ENCODE results near the gene POLR2I. TPM values are rescaled to one million over a fixed set of nuclear protein-coding genes. Genes with fewer than 3 reads are reported as not detected.

POLR2I gene
- total RNA-seq, 5 donors from 2014 or later (not counting 1 experiment from before 2014, with no cell fraction given): 27.4 to 54.8 (median 50.7) TPM

DNA sequence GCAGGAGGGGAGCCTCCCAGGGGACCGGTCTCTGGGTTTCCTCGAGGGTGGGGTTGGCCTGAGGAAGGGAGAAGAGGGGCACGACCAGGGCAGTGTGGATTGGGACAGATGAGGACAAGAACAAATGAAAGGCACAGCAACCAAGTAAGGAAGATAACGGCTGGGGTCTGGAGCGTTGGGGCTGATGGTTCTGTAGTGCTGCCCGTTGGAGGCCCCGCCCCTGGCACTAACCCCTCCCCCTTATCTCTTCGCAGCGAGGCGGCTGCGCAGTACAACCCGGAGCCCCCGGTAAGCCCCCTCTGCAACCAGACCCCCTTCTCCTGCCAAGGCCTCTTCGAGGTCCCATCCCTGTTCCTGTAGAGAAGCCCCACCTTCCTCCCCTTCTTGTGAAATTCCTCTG lies 27.4 kb upstream of the POLR2I start:
- ATAC-seq (replicated peaks in 1 of 4) (no peak), DNase-seq (no peak)
- Histone ChIP-seq H3K27ac (ENCODE audit: low read length) (peak overlapping the region; percentile 49), H3K27me3 (replicated peaks in 1 of 2; ENCODE audit: control insufficient read depth in 2 of 2, extremely low read depth in 1 of 2, insufficient read depth in 2 of 2, low read length in 1 of 2) (no peaks in the 10 kb centered on the region), H3K4me3 (ENCODE audit: control insufficient read depth in 1 of 2, extremely low read depth in 1 of 2, low read length in 1 of 2) (no peak overlapping the region), H3K9me3 (no peaks in the 10 kb centered on the region), H3K4me1 (ENCODE audit: control insufficient read depth in 1 of 2, extremely low read depth in 1 of 2, insufficient read depth in 2 of 2, low read length in 2 of 2) (peaks cover 0 to 22% of the 10 kb centered on the region in 2 experiments), H3K36me3 (ENCODE audit: control insufficient read depth in 2 of 2, extremely low read depth in 1 of 2, insufficient read depth in 1 of 2, low read length in 1 of 2) (peaks cover 10 to 44% of the 10 kb centered on the region in 2 donors)
- Mint-ChIP-seq H3K27ac (peak overlapping the region in 1 of 2 donors; percentile 87), H3K36me3 (peaks cover 34% of the 10 kb centered on the region), H3K4me1 (peaks cover 13 to 19% (median 17%) of the 10 kb centered on the region in 3 donors), H3K27me3 (no peaks in the 10 kb centered on the region), H3K4me3 (peak overlapping the region in 2 of 3 donors; percentile 95 to 96), H3K9me3 (no peaks in the 10 kb centered on the region)
- POLR2A ChIA-PET: no interaction called here
- WGBS (ENCODE audit: insufficient coverage): 98% methylated on average over 8 of the region's 14 CpGs
- CTCF ChIA-PET: no interaction called here

DNA sequence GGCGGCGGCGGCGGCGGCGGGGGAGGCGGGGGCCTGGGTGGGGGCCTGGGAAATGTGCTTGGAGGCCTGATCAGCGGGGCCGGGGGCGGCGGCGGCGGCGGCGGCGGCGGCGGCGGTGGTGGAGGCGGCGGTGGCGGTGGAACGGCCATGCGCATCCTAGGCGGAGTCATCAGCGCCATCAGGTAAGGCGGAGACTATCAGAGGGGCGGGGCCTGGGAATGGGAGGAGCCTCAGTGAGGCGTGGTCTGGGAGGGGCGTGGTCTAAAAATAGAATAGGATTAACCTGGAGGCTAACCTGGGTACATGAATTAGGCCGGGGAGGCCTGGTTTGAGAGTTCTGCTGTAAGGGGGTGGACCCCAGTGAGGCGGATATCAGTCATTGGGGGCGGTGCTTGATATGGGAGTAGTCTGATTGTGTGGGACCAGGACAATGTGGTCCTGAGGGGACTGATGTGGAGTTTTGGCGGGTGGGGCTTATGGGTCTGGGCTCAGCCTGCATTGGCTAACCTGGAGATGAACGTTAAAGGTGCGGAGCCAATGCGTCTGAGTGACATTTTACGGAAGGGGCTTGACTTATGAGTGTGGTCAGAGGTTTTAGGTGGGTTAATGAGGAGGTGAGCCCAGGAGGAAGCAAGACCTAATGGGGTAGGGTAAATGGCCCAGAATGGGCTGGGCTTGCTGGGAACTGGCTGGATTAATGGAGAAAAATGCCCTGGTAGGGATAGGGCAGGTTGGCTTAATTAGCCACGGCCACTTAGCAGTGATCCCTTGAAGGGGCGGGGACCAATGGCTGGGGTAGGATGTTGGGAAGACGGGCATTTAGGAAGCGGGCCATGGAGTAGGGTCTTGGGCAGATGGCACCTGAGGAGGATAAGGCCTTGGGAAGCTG lies 26.6 kb upstream of the POLR2I start:
- CTCF ChIA-PET: interaction anchor here in 1 of 2 donors (0.6 kb wide), 1 partner anchor 238 kb away, joined by 3 read pairs; no protein-coding TSS in a partner anchor
- Histone ChIP-seq H3K36me3 (ENCODE audit: control insufficient read depth in 2 of 2, extremely low read depth in 1 of 2, insufficient read depth in 1 of 2, low read length in 1 of 2) (peaks cover 3 to 37% of the 10 kb centered on the region in 2 donors), H3K4me1 (ENCODE audit: control insufficient read depth in 1 of 2, extremely low read depth in 1 of 2, insufficient read depth in 2 of 2, low read length in 2 of 2) (peaks cover 0 to 22% of the 10 kb centered on the region in 2 experiments), H3K4me3 (ENCODE audit: control insufficient read depth in 1 of 2, extremely low read depth in 1 of 2, low read length in 1 of 2) (peak overlapping the region; percentile 55 to 68), H3K27me3 (replicated peaks in 1 of 2; ENCODE audit: control insufficient read depth in 2 of 2, extremely low read depth in 1 of 2, insufficient read depth in 2 of 2, low read length in 1 of 2) (no peaks in the 10 kb centered on the region), H3K9me3 (no peaks in the 10 kb centered on the region), H3K27ac (ENCODE audit: low read length) (peak overlapping the region; percentile 49)
- Mint-ChIP-seq H3K27me3 (no peaks in the 10 kb centered on the region), H3K9me3 (no peaks in the 10 kb centered on the region), H3K36me3 (peaks cover 28% of the 10 kb centered on the region), H3K27ac (peak overlapping the region; percentile 87 to 93), H3K4me3 (peak overlapping the region; percentile 94 to 96 (median 95)), H3K4me1 (peaks cover 13 to 24% (median 19%) of the 10 kb centered on the region in 3 donors)
- ATAC-seq (replicated peaks in 1 of 4) (peak; percentile 78 to 84 (median 79)), DNase-seq (peak; percentile 71 to 95 (median 85))
- 25% methylated on average over 31 of the region's 42 CpGs for WGBS (ENCODE audit: insufficient coverage)
- POLR2A ChIA-PET: no interaction called here

DNA sequence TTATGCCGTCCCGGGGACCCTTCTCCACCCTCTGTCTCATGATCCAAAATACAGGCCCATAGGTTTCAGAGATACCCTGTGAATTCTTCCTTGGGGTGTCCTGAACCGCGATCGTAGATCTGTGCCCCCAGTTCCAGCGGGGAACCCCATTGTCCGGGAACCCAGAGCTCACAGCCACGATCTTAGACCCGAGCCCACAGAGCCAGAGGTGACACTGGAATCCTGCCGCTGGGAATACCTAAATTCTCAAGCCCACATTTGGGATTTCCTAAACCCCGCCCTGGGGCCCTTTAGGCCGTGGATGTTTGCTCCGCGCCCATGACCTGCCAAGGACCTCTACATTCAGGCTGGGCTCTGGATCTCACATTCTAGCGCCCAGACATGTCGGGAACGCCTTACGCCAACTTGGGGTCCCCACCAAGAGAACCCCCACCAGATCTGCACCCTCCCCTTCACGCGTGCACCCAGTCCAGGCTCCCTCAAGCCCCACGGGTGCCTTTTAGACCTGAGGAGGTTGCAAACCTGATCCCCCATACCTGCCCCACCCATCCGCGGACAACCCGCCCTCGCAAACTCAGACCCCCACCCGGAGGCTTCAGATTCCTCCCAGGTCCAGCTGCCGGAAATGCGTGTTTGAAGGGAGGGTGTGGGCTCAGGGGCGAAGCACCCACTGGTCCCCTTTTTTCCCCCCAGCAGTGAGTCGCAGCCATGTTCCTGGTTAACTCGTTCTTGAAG lies 25.8 kb upstream of the POLR2I start:
- POLR2A ChIA-PET: no interaction called here
- Mint-ChIP-seq H3K4me1 (peaks cover 13 to 24% (median 19%) of the 10 kb centered on the region in 3 donors), H3K4me3 (peak overlapping the region; percentile 94 to 96 (median 95)), H3K36me3 (peaks cover 21% of the 10 kb centered on the region), H3K27me3 (no peaks in the 10 kb centered on the region), H3K9me3 (no peaks in the 10 kb centered on the region), H3K27ac (peak overlapping the region; percentile 93 to 96)
- H3K27ac ChIP-seq (ENCODE audit: low read length): peak overlapping the region; percentile 57
- H3K27me3 ChIP-seq (replicated peaks in 1 of 2; ENCODE audit: control insufficient read depth in 2 of 2, extremely low read depth in 1 of 2, insufficient read depth in 2 of 2, low read length in 1 of 2): no peaks in the 10 kb centered on the region
- 0% methylated on average over 18 of the region's 31 CpGs for WGBS (ENCODE audit: insufficient coverage)
- H3K36me3 ChIP-seq (ENCODE audit: control insufficient read depth in 2 of 2, extremely low read depth in 1 of 2, insufficient read depth in 1 of 2, low read length in 1 of 2): peaks cover 3 to 28% of the 10 kb centered on the region in 2 donors
- peak overlapping the region; percentile 55 to 68 for H3K4me3 ChIP-seq (ENCODE audit: control insufficient read depth in 1 of 2, extremely low read depth in 1 of 2, low read length in 1 of 2)
- ATAC-seq (replicated peaks in 1 of 4): peak; percentile 20 to 35 (median 24)
- CTCF ChIA-PET: interaction anchor here (0.6 to 1.5 kb wide), 2 partner anchors 12 to 239 kb away, joined by 3 to 10 read pairs; no protein-coding TSS in a partner anchor
- H3K4me1 ChIP-seq (ENCODE audit: control insufficient read depth in 1 of 2, extremely low read depth in 1 of 2, insufficient read depth in 2 of 2, low read length in 2 of 2): peaks cover 0 to 22% of the 10 kb centered on the region in 2 experiments
- peak in 19 of 35 experiments; percentile 6 to 52 (median 27) for DNase-seq
- H3K9me3 ChIP-seq: no peaks in the 10 kb centered on the region

DNA sequence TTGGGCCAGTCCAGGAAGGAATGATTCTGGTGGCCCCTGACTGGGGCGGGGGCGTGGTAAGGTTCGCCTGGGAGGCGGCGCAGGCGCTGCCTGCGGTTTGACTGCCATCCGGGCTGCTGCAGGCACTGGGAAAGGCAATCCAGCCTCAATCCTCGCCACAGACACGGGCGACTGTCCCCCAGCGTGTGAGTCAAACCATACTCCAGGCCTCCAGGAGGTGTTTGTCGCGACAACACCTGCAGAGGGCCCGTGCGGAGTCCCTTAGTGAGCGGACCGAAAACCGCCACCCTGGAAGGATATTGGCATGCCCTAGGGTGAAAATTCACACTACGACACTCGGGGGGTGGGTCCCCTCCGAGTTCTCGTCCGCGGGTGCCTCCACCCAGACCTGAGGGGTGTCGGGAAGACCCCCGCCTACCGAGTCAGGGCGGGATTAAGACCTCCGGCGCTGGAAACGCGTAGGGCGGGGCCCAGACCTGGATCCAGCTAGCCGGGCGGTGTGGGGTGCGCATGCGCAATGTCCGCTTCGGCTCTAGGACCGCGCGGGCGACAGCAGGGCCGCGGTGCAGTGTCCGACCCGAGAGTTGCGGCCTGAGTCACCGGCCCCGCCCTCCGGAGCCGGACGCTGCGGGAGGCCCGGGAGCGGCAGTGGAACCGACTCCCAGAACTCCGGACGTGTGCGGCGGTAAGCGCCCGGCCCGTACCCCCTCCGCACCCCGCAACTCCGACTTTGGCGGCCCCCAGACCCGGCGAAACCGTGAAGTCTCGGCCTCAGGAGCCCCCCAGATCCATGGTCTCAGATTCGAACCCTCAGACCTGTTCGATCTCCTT lies 25.0 kb upstream of the POLR2I start, which contains the start of gene CAPNS1:
Gene CAPNS1 (plus strand): TSS at position 594 of the 831 bp plus-strand sequence. CDS start 946 bp downstream, outside the sequence.
- Mint-ChIP-seq H3K27me3 (no peaks in the 10 kb centered on the region), H3K27ac (peak within 1 kb of the TSS; percentile 93 to 96), H3K36me3 (peaks cover 18% of the 10 kb centered on the region), H3K4me3 (peak within 1 kb of the TSS; percentile 94 to 96 (median 95)), H3K4me1 (peaks cover 13 to 24% (median 19%) of the 10 kb centered on the region in 3 donors), H3K9me3 (no peaks in the 10 kb centered on the region)
- ATAC-seq (replicated peaks in 1 of 4) (peak; percentile 72 to 77 (median 74)), DNase-seq (peak; percentile 68 to 93 (median 83))
- POLR2A ChIA-PET: no interaction called here
- H3K4me1 ChIP-seq (ENCODE audit: control insufficient read depth in 1 of 2, extremely low read depth in 1 of 2, insufficient read depth in 2 of 2, low read length in 2 of 2): peaks cover 0 to 22% of the 10 kb centered on the region in 2 experiments
- 0% methylated on average over 71 of the region's 75 CpGs for WGBS (ENCODE audit: insufficient coverage)
- H3K9me3 ChIP-seq: no peaks in the 10 kb centered on the region
- H3K4me3 ChIP-seq (ENCODE audit: control insufficient read depth in 1 of 2, extremely low read depth in 1 of 2, low read length in 1 of 2): peak within 1 kb of the TSS; percentile 55 to 68
- CTCF ChIA-PET: interaction anchor here in 1 of 2 donors (1.5 kb wide), 1 partner anchor 11 kb away, joined by 10 read pairs; no protein-coding TSS in a partner anchor
- H3K27ac ChIP-seq (ENCODE audit: low read length): peak within 1 kb of the TSS; percentile 57
- H3K36me3 ChIP-seq (ENCODE audit: control insufficient read depth in 2 of 2, extremely low read depth in 1 of 2, insufficient read depth in 1 of 2, low read length in 1 of 2): peaks cover 3 to 21% of the 10 kb centered on the region in 2 donors
- H3K27me3 ChIP-seq (replicated peaks in 1 of 2; ENCODE audit: control insufficient read depth in 2 of 2, extremely low read depth in 1 of 2, insufficient read depth in 2 of 2, low read length in 1 of 2): peaks cover 0 to 3% of the 10 kb centered on the region in 2 experiments

DNA sequence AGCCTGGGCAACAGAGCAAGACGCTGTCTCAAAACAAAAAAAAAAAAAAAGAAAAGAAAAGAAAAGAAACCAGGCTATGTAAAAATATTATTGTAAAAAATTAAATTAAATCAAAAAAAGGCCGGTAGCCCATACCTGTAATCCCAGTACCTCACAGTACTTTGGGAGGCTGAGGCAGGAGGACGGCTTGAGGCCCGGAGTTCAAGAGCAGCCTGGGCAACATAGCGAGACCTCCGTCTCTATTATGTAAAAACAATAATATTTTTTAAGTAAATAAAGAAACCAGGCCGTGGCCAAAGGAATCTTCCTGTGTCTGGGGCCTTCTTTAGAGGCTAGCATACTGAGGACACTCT lies 24.4 kb upstream of the POLR2I start:
- POLR2A ChIA-PET: no interaction called here
- no peaks in the 10 kb centered on the region for H3K9me3 Mint-ChIP-seq
- WGBS (ENCODE audit: insufficient coverage): 13% methylated on average over 1 of the region's 7 CpGs
- H3K9me3 ChIP-seq: no peaks in the 10 kb centered on the region
- peaks cover 0 to 3% of the 10 kb centered on the region in 2 experiments for H3K27me3 ChIP-seq (replicated peaks in 1 of 2; ENCODE audit: control insufficient read depth in 2 of 2, extremely low read depth in 1 of 2, insufficient read depth in 2 of 2, low read length in 1 of 2)
- CTCF ChIA-PET: interaction anchor here in 1 of 2 donors (0.7 to 1.5 kb wide), 2 partner anchors 11 kb away, joined by 4 to 10 read pairs; no protein-coding TSS in a partner anchor
- peaks cover 16% of the 10 kb centered on the region for H3K36me3 Mint-ChIP-seq
- no peaks in the 10 kb centered on the region for H3K27me3 Mint-ChIP-seq
- peaks cover 3 to 15% of the 10 kb centered on the region in 2 donors for H3K36me3 ChIP-seq (ENCODE audit: control insufficient read depth in 2 of 2, extremely low read depth in 1 of 2, insufficient read depth in 1 of 2, low read length in 1 of 2)
- peaks cover 0 to 22% of the 10 kb centered on the region in 2 experiments for H3K4me1 ChIP-seq (ENCODE audit: control insufficient read depth in 1 of 2, extremely low read depth in 1 of 2, insufficient read depth in 2 of 2, low read length in 2 of 2)
- DNase-seq: no peak
- ATAC-seq (replicated peaks in 1 of 4): no peak
- H3K27ac Mint-ChIP-seq: peak overlapping the region; percentile 93 to 96
- peaks cover 13 to 24% (median 19%) of the 10 kb centered on the region in 3 donors for H3K4me1 Mint-ChIP-seq
- peak overlapping the region; percentile 57 for H3K27ac ChIP-seq (ENCODE audit: low read length)
- H3K4me3 ChIP-seq (ENCODE audit: control insufficient read depth in 1 of 2, extremely low read depth in 1 of 2, low read length in 1 of 2): peak overlapping the region; percentile 55 to 68
- peak overlapping the region; percentile 94 to 96 (median 95) for H3K4me3 Mint-ChIP-seq

Measured in T-cell (primary cell).